A673 (cell line): Measurements from ENCODE around the gene NECTIN3. TPM values are rescaled to one million over a fixed set of nuclear protein-coding genes. Genes with fewer than 3 reads are reported as not detected.

Experiments used
- BruUV-seq: library from RNA; stranded (reverse); fragments of 400-500 nt; replicated peaks from 2 replicates; lab custom pipeline; 2021; lab: Mats Ljungman, UMichigan
- CTCF ChIA-PET: fragments of 300-600 bp; sonication (Branson Sonifier 250); formaldehyde crosslinking; loops from one replicate; lab custom pipeline; 2022; ENCODE audit warnings: antibody characterized with exemption; lab: Charles Lee
- POLR2A ChIA-PET: fragments of 300-600 bp; sonication (Branson Sonifier 250); formaldehyde crosslinking; loops from one replicate; lab custom pipeline; 2022; ENCODE audit warnings: antibody characterized with exemption; ENCODE audit not compliant: low non-redundant PET; lab: Charles Lee
- DNase-seq: peaks from one replicate; pipeline ENCODE4 v3.0.0-alpha.2; 2015; ENCODE audit warnings: low spot score
- H3K27ac ChIP-seq: fragments of 200-600 bp; sonication (generic); 2 replicates; pipeline ENCODE4 v1.5.1; 2016; ENCODE audit warnings: mixed run types, low read depth, mild to moderate bottlenecking, mixed read lengths, antibody characterized with exemption, low read length; ENCODE audit not compliant: poor library complexity, severe bottlenecking
- H3K27me3 ChIP-seq: fragments of 200-600 bp; sonication (generic); replicated peaks from 2 replicates; pipeline ENCODE4 v1.6.1; 2017; ENCODE audit warnings: mixed run types, low read depth, mild to moderate bottlenecking, mixed read lengths, antibody characterized with exemption, low read length; ENCODE audit not compliant: insufficient read depth, poor library complexity
- H3K36me3 ChIP-seq: fragments of 200-600 bp; sonication (generic); 2 replicates; pipeline ENCODE4 v1.6.1; 2016; ENCODE audit warnings: mixed run types, mild to moderate bottlenecking, mixed read lengths, antibody characterized with exemption, low read length; ENCODE audit not compliant: insufficient read depth, poor library complexity, severe bottlenecking
- H3K4me1 ChIP-seq: fragments of 200-600 bp; sonication (generic); 2 replicates; pipeline ENCODE4 v1.6.1; 2017; ENCODE audit warnings: mixed run types, mild to moderate bottlenecking, mixed read lengths, antibody characterized with exemption, low read length; ENCODE audit not compliant: insufficient read depth, poor library complexity, severe bottlenecking
- H3K4me3 ChIP-seq: fragments of 200-600 bp; sonication (generic); 2 replicates; pipeline ENCODE4 v1.5.1; 2016; ENCODE audit warnings: low read depth, mixed run types, mild to moderate bottlenecking, mixed read lengths, low read length; ENCODE audit not compliant: poor library complexity, severe bottlenecking
- H3K9me3 ChIP-seq: fragments of 200-600 bp; sonication (generic); 2 replicates; pipeline ENCODE4 v1.6.1; 2016; ENCODE audit warnings: mixed run types, low read depth, mild to moderate bottlenecking, mixed read lengths, antibody characterized with exemption, low read length; ENCODE audit not compliant: poor library complexity, severe bottlenecking
- EZH2 ChIP-seq: fragments of 200-600 bp; sonication (generic); IDR thresholded peaks from 2 replicates; pipeline ENCODE4 v1.6.1; 2017; ENCODE audit warnings: borderline replicate concordance, low read depth, mild to moderate bottlenecking, mixed read lengths, antibody characterized with exemption, low read length; ENCODE audit not compliant: poor library complexity, severe bottlenecking
- intact Hi-C: fragments of 100-400 bp; cut with micrococcal nuclease; formaldehyde crosslinking; loops from one replicate; pipeline ENCODE4 v1.10.0; 2022; ENCODE audit not compliant: unreplicated experiment
- total RNA-seq: library from RNA; stranded (reverse); gene quantifications from 2 replicates; pipeline ENCODE4 v1.2.3, GENCODE V29; 2021
- TF ChIP-seq, protein P1 (sequence below): fragments of 300-800, 200-600 bp; sonication (generic); conservative IDR thresholded peaks from 2 replicates; pipeline ENCODE4 v1.5.1; 2017; ENCODE audit warnings: low read depth, mild to moderate bottlenecking, antibody characterized with exemption, low read length, moderate library complexity, mixed read lengths

Gene NECTIN3
- total RNA-seq, 1 experiment from 2014 or later: 9.4 TPM

DNA sequence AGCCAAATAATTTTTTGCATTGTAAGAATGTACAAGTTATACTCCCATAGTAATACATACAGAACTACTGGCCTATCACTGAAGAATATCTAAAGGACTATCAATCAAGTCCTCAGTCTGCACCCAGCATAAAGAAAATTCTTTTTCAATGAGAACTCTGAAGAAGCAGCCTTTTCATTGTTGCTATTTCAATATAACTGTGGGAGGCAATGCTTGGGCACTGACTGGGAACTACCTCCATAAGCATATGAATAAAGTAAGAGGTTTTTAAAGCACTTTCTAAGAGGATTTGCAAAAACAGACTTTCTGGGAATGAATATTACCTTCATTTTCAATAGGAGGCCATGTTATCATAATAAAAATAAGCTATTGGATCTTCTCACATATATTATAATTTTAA, 24.6 kb upstream of the NECTIN3 start:
- POLR2A ChIA-PET: no interaction called here
- CTCF ChIA-PET: no interaction called here
- BruUV-seq: no TSS peak

DNA sequence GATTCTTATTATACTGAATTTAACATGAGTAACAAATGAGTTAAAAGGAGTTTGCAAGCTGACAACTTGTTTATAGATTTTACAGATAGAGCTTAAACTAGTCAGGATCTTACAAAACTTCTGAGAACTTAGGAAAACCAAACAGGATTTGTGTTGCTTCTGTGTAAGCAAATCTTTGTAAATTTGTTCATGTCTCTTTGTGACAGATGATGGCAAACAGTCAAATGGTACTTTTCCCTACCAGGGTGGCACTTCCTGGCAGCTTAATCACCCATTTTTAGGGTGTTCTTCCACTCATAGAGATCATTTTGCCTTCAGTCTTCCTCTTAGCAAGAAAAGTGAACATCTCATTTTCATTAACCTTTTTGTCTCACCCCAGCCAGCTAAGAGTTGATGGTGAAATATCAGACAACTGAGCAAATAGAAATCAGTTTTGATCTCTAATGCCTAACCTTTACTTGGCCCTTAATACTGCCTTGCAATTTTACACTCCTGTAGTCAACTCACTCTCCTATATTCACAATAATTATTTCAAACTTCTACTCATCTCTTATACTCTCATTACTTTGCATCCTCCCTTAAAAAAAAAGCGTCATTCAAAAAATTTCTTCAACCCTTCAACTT, 23.7 kb upstream of the NECTIN3 start:
- no peak overlapping the region for H3K27ac ChIP-seq
- intact Hi-C loops: no loop called here
- H3K9me3 ChIP-seq: no peaks in the 10 kb centered on the region
- no peak overlapping the region for H3K4me3 ChIP-seq
- no peaks in the 10 kb centered on the region for H3K36me3 ChIP-seq
- CTCF ChIA-PET: no interaction called here
- TF ChIP-seq EZH2: no peak
- TF ChIP-seq, protein P1, sequence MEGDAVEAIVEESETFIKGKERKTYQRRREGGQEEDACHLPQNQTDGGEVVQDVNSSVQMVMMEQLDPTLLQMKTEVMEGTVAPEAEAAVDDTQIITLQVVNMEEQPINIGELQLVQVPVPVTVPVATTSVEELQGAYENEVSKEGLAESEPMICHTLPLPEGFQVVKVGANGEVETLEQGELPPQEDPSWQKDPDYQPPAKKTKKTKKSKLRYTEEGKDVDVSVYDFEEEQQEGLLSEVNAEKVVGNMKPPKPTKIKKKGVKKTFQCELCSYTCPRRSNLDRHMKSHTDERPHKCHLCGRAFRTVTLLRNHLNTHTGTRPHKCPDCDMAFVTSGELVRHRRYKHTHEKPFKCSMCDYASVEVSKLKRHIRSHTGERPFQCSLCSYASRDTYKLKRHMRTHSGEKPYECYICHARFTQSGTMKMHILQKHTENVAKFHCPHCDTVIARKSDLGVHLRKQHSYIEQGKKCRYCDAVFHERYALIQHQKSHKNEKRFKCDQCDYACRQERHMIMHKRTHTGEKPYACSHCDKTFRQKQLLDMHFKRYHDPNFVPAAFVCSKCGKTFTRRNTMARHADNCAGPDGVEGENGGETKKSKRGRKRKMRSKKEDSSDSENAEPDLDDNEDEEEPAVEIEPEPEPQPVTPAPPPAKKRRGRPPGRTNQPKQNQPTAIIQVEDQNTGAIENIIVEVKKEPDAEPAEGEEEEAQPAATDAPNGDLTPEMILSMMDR: no peak
- BruUV-seq: no TSS peak
- POLR2A ChIA-PET: no interaction called here
- H3K27me3 ChIP-seq: no peaks in the 10 kb centered on the region
- H3K4me1 ChIP-seq: no peaks in the 10 kb centered on the region
- no peak for DNase-seq

More for the DNA sequence above, 24.6 kb upstream of the NECTIN3 start:
- Histone ChIP-seq H3K36me3 (no peaks in the 10 kb centered on the region), H3K27me3 (no peaks in the 10 kb centered on the region), H3K4me1 (no peaks in the 10 kb centered on the region), H3K27ac (no peak overlapping the region), H3K9me3 (no peaks in the 10 kb centered on the region), H3K4me3 (no peak overlapping the region)
- intact Hi-C loops: no loop called here
- no peak for DNase-seq
- TF ChIP-seq, protein P1: no peak
- no peak for TF ChIP-seq EZH2

DNA sequence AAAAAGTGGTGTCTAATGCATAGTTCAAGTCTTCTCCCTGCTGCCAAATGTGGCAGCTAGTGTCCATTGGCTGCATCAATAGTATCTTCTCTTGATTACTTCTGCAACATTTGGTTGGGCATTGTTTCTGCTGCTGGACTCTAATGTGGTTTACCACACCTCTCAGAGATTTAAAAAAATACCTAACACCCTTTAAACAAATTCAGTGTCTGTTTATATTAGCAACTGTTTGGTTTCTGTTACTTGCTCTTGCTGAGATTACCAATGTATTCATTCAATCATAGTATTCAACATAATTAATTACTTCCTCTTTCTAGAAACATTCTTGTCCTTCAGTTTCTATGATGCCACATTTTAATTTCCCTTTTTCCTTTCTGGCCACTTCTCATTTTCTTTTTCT, 20.3 kb upstream of the NECTIN3 start:
- Histone ChIP-seq H3K4me1 (no peaks in the 10 kb centered on the region), H3K27me3 (no peaks in the 10 kb centered on the region), H3K36me3 (no peaks in the 10 kb centered on the region), H3K4me3 (no peak overlapping the region), H3K27ac (no peak overlapping the region), H3K9me3 (no peaks in the 10 kb centered on the region)
- intact Hi-C loops: no loop called here
- DNase-seq: no peak
- no peak for TF ChIP-seq EZH2
- TF ChIP-seq, protein P1: no peak
- no TSS peak for BruUV-seq
- CTCF ChIA-PET: no interaction called here
- POLR2A ChIA-PET: no interaction called here
